HG02938 (cell line): ENCODE results near the gene SLC29A3.

Source experiments
- ATAC-seq: cut with Tn5 transposase; IDR thresholded peaks from one replicate; pipeline ENCODE4 v1.9.1; 2021; ENCODE audit warnings: mild to moderate bottlenecking, moderate library complexity; ENCODE audit not compliant: unreplicated experiment

Gene SLC29A3

DNA sequence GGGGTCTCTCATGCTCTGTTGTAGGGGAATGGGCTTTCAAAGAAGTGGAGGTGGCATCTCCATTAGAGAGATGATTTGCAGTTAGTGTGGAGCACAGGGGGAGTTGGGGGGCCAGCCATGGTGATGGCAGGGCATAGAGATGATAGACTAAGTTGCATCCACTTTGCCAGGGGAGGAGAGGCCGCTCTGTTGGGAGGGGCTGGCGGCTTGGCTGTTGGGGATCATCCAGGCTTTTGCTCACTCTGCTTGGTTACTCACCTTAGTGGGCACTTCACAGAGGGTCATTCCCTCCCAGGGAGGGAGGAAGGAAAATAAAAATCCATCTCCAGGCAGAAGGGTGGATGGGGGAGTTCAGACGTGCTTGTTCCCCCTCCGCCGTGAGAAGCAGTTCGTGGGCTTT is 46.3 kb downstream of the SLC29A3 start:
- no peak for ATAC-seq

DNA sequence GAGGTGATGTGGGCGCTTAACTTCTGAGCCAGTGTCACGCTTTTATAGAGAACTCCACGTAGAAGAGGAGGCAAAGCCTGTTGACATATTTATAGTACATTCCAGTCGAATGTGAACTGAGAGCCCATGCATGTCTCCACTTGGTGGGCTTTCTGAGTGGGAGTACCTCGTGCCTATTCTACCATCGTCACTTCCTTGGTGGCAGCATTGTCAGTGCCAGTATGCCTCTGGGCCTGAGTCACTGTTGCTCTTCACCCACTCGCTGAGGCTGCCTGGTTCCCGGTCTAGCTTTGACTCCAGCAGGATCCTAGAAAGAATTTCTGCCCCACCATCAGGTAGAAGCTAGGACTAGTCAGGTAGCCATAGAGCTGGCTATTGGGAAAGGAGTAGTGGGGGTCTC is 47.6 kb downstream of the SLC29A3 start:
- no peak for ATAC-seq

DNA sequence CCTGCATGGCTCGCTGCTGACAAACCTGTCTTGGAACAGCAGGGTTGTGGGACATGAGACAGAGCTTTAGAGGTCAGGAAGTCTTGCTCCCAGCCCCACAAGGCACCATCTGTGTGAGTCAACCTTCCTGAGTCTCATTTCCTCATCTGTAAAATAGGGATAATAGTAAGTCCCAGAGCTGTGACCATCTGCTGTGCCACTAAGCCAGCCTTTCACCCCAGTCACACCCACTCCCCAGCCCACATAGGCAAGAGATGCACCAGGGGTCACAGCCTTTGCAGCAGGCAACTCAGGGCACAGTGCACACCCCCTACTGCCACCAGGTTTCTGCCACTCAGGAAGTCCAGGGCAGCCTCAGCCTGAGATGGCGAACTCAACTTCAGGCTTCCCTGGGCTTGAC is 48.2 kb downstream of the SLC29A3 start:
- ATAC-seq, result no peak

DNA sequence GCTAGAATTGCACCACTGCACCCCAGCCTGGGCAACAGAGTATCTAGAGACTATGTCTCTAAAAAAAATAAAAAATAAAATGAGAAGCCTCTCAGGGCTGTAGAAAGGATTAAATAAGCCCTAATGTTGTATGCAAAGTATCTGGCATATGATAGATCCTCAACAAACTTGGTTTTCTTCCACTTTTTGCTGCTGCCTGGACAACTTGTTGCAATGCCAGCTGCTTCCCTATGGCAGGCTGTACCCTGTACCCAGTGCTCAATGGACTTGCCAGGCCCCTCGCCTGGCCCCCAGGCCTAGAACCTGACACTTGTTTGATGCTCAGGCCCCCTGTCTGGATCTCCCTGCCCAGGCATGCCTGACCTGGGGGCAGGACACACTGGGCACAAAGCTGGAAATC is 49.1 kb downstream of the SLC29A3 start:
- ATAC-seq, result no peak

DNA sequence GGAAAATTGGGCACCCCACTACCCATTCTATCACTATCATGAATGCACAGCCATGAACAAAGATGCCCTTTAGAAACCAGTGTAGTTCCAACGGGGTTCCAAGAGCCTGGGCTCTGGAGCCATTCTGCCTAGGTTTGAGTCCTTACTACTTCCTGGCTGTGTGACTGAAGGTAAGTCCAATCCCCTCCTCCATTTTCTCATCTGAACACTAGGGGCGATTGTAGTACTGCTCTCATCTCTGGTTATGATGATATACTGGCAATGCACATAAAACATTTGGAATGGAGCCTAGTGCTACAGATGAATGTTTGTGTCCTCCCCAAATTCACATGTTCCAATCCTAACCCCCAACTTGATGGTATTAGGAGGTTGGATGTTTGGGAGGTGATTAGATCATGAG is 49.6 kb downstream of the SLC29A3 start:
- no peak for ATAC-seq

DNA sequence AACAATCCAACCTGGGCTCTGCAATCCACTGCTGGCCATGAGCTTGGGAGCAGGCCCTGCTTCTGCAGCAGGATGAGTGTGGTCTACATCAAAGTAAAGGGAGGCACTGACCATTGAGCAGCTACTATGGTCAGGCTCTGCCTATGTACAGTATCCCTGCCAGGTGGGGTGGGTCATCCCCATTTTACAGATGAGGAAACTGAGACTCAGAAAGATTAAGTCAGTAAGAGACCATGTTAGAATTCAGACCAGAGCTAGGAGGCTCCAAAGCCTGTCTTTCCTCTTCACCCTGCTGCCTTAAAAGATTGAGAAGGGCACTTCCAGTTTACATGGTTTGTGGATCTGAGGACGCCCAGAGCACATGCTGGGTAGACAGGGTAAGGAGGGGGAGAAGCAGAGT is 50.5 kb downstream of the SLC29A3 start:
- no peak for ATAC-seq

DNA sequence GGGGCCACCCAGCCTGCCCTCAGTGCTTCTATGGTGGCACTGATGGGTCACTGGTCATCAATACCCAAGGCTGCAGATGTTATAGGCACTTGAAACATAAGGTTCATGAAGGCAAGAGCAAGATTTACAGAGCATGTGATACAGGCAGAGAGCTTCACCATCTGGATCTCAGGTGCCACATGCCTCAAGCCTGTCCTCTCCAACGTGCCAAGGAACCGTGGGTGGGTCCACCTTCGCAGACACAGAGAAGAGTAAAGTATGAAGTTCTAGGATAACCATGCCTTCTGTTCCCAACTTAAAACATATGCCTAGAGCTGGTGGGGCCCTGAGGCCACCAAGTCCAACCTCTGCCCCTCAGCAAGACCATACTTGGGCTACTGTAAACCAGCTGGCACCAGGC is 51.0 kb downstream of the SLC29A3 start:
- no peak for ATAC-seq

DNA sequence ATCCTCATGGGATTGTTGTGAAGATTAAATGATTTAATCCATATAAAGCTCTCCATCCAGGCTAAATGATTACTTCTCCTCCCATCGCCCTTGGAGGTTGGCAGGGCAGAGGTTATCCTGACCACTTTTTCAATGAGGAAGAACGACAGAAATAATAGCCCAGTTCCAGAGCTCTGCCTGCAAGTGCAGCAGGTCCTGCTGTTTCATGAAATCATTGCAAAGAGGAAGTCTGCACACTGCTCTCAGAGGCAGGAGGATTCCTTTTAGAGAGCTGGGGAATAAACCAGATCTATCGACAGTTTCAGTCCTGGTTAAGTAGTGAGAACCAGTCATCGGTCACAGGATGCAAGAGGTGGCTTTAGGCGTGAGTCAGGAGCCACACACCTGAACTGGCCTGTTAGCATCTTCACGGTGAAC is 52.7 kb downstream of the SLC29A3 start:
- peak; percentile 49 for ATAC-seq

DNA sequence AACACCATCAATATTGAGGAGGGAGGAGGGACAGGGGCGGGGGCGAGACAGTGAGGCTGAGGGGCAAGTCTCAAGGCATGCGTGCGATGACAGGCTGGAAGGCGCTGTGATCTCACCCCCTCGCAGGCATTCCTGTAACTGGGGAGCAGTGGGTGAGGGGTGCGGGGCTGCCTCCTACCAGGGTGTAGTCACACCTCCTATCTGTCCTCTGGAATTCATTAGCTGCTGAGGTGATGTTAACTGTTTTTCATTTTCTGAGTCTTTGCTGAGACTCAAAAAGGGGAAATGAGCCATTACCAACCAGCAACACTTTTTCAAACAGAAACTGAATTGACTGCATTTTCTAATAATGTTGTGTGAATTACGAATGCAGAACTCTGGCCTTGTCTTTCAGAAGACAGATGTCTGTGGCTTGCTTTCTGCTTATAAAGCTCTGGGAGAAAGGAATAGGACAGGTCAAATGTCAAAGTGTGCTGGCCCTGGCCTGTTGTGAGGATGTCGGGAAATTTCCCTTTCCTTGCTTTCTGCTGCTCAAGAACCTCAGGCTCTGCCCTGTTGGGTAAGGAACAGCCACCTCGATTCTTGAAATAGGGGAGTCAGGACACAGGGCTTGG is 53.9 kb downstream of the SLC29A3 start:
- no peak for ATAC-seq

DNA sequence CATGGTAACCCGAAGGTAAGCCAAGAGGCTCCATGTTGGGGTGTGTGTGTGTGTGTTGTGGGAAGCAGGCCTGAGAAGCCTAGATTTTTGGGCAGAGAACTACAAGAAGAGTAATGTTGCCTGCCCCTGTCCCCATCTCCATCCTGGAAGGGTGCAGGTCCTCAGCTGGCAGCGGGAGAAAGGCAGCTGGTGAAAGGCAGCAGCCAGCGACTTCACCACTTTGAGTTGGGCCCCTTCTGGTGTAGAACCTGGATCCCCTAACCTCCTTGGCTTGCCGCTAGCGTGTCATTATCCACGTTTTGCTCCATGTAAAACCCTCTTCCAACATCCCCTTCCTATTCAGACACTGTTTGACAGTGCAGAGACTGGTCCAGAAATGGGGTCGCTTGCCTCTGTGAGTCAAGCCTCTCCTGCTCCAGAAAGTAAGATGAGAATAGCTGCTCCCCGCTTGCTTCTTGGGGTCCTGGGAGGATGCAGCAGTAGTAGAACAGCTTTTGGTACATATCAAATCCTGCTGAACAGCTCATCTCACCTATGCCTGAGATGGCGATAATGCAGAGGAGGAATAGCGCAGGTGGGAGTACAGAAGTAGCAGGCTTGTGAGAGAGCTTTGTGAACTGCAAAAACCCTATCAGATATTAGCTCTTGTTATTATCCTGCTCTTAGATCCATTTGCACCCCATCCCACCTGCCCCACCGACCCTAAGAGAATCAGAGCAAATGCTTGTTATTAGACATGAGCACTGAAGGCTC is 55.6 kb downstream of the SLC29A3 start:
- no peak for ATAC-seq

DNA sequence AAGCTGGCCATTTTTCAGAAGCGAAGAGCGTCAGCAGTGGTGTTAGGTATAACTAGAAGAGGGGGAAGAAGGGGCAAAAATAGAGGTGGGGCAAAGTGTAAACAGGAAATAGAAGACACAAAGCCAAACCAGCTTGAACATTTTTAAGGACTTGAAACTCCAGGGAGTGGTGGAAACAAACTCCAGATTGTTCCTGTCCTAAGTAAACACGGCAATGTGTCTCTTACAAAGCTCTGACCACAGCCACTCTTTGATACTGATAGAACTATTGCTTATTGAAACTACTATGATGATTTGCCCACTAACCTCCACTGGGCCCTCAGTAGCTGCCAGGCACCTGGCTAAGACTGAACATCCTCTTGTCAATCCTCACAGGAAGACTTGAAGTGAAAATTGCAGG is 56.9 kb downstream of the SLC29A3 start:
- ATAC-seq, result no peak

DNA sequence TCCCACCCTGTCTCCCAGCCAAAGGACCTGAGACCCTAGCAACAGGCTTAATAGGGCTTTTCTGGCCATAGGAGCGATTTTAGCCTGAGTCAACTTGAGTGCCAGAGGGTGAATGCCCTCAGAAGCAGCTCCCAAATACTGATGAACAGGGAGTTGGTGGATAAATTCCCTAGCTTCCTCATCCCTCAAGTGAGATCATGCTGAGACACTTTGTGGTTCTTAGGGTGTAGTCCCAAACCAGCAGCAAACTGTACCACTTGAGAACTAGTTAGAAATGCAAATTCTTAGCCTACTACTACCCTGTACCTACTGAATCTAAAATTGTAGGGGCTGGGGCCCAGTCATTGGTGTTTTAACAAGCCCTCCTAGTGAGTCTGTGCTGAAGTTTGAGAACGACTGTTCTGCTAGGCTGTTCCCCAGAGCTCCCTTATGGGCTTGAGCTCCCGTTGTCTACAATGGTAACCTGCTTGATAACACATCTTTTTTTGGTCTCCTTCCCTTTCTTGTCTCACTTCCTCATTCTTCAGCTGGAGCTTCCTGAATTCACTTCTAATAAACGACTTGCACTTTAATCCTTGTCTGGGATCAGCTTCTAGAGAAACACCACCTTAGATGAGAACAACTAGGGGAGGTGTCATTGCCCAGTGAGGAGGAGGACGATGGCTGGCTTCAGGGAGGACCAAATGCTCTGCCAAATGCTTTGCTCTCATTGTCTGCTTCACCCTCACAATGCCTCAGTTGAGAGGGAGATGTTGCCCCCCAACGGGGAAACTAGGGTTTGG is 59.5 kb downstream of the SLC29A3 start:
- ATAC-seq, result no peak

DNA sequence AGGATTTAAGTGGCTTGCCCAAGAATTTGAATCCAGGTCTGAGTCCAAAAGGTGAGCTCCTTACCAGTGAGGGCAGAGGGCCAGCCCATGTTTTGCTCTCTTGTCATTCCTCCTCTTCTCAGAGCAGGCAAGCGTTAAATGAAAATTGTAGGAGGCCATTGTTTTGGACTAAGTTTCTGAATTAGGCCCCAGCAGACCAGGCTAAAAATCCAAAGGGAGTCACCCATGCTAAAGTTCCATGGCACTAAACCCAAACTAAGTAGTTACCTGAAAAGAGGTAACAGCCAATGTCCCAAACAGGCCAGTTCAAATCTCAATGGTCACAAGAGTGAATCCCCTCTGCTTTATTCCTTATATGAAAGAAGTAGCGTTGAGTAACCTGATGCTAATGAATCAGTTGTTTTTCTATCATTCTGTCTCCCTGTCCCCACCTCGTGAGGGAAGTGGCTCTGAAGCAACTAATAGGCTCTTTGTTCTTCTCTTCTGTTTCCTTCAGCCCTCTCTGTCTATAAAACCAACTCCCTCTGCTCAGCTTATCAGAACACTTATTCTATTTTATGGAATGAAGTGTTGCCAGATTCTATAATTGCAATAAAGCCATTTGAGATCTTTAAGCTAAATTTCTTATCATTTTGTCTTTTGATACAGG is 60.2 kb downstream of the SLC29A3 start:
- ATAC-seq, result no peak

DNA sequence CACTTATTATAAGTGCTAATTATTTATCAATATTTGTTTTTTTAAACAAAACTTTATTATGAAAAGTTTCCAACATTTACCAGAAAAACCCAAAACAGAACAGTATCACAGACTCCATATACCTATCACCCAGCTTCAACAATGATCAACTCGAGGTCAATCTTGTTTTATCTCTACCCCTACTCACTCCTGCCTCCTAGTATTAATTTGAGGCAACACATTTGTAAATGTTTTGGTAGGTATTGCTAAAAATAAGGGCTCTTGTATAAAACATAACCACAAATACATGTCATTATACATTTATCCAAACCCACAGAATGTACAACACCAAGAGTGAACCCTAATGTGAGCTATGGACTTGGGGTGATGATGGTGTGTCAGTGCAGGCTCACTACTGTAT is 61.8 kb downstream of the SLC29A3 start:
- no peak for ATAC-seq

DNA sequence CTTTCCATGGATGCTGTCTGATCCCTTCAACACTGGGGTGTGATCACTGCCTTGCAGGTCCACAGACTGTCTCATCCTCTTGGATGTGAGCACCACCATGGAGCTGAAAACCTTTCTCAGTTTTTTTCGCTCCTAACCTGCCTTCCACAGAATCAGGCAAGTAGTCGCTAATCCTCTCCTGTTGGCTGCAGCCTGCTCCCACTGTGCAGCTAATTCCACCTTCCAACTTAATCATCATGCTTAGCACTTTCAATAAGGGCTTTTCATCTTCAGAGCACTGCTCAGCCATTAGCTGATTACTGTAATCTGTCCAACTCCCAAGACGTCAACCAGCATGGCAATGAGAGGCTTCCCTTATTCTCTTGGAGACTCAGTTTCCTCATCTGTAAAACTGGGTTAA is 62.6 kb downstream of the SLC29A3 start:
- no peak for ATAC-seq

DNA sequence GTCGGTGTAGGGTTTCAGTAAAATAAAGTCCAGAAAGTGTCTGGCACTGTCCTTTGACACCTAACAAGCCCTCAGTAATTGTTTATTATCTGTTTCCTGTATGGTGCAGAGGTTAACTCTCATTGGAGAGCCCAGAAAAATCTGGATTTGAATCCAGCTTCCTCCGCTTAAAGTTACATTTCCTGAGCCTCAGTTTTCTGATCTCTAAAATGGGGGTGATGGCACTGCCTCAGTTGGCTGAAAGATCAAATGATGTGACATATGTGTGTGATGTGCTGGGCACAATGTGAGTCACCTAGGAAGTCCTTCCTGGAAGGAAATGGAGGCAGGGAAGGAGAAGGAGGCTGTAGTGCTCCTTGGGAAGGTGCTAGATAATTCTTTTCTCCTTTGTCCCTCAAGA is 63.0 kb downstream of the SLC29A3 start:
- no peak for ATAC-seq

DNA sequence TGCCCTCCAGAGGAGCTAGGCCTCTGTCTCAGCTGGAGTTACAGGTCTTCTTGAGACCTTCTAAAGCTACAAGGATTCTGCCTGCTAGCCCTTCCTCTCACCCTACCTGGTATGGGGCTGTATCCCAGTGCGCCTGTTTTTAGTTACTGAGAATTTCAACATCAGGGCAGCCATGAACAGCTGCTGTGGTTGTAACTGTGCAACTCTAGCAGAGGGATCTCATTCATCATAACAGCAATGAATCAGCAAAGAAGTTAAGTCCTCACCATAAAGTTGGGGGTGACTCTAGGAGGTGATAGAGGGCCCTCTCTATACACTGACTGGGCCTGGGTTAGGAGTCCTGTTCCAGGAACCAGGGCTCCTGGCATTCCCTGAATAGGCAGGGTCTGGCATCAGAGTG is 63.7 kb downstream of the SLC29A3 start:
- ATAC-seq, result no peak

DNA sequence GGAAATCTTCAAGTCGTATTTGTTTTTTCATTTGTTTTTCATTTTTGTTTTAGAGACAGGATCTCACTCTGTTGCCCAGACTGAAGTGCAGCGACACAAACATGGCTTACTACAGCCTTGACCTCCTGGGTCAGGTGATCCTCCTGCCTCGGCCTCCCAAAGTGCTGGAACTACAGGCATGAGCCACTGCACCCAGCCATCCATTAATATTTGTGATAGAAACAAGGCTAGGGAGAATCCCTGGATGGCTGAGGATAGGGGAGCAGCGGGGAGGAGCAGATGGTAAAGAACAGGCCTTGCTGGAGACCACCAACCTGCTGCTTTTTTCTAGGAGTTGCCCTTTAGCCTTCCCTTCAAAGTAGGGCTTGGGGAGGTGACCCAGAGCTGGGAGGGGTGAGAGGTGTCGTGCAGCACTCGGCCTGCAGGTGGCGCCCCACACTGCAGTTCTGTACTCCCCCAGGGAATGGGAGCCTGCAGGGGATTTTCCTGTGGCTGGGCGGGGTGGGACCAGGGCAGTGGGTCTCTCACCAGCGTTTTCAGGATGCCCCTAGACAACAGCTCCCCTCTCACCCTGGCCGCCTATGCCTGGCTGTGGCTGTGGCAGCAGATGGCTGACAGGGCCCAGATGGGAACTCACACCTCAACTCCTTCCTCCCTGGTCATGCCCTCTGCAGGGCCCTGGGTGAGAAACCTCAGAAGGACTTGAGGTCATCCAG is 65.1 kb downstream of the SLC29A3 start:
- ATAC-seq, result no peak

DNA sequence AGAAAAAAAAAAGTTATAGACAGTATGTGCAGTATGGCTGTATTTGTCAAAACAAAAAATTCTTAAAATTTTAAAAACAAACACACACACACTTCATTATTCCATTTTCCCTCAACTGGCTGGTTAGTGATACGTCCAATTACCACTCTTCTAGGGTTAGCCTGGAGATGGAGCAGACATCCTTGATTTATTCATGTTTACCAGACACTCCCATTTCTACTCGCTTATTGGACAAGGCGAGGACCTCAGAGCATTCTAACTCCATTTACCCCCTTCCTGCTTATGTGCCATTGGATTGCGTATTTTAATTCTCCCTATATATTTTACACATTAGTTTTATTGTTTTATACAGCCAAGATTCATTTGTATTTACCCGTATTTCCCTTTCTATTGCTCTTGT is 69.1 kb downstream of the SLC29A3 start:
- no peak for ATAC-seq

DNA sequence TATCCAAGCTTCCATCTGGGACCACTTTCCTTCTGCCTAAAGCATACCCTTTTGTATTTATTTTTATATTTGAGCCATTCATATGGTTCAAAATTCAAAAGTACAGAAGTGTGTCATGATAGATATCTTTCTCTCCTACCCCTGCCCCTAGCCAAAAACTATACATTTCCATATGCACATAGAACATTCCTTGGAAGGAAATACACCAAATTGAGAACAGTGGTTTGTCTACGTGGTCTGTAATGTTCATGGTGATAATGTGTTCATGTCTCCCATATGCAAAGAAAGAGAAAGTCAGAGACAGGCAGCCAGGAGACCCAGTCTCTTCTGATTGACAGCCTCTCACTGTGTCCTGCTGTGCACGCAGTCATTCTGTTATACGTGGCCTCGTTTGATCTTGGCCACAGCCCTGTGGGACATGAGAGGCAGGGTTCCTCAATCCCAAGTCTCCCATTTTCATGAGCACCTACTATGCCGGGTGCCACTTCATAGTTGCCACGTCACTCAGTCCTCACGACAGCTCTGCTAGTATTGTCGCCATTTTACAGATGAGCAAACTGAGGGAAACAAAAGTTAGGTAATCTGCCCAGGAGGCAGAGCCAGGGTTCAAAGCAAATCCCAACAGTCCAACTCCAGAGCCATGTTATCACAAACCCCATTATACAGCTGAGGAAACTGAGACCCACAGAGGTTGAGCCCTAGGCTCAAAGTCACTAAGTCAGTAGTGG is 69.7 kb downstream of the SLC29A3 start:
- no peak for ATAC-seq
